ENCODE data around the gene GPALPP1. TPM values are rescaled to one million over a fixed set of nuclear protein-coding genes. Genes with fewer than 3 reads are reported as not detected.

Gene GPALPP1, protein sequence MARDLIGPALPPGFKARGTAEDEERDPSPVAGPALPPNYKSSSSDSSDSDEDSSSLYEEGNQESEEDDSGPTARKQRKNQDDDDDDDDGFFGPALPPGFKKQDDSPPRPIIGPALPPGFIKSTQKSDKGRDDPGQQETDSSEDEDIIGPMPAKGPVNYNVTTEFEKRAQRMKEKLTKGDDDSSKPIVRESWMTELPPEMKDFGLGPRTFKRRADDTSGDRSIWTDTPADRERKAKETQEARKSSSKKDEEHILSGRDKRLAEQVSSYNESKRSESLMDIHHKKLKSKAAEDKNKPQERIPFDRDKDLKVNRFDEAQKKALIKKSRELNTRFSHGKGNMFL
- 21.5 and 21.6 TPM in 2 replicates for total RNA-seq (ENCODE audit: low replicate concordance)

DNA sequence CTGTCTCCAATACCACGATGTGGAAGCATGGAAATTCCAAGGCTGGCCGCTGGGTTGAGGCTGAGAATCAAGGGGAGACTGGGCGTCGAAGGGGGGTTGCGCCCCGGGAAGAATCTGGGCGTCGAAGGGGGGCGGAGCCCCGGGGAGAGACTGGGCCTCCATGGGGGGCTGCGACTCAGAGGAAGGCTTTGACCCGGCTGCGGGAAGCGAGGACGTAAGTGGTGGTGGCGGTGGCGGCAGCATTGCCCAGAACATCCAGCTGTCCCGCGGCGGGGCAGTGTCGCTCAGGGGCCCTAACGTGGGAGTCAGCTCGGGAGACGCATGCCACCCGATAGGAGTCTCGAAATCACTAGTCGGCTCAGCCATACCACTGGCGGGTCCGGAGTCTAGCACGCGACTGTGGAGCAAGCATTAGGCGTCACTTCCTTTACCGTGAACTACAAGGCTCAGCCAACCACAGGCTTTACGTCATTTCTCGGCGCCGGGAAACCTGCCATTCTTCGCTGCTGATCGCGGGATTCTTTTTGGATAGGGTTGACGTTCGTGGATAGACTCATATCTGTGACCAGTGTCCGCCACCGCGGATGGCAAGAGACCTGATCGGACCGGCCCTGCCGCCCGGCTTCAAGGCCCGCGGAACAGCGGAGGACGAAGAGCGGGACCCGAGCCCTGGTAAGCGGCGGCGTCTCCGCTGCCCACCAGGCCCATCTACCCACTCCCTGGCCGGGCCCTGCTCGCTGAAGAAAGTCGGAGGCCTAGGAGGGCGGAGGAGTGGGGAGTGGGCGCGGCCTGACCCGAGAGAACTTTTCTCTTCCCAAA, at the start of gene GPALPP1, which contains the start of gene NUFIP1:
GPALPP1 (plus strand) TSS at position 468 of the 819 bp plus-strand sequence; CDS start at position 585, 117 bp downstream.
NUFIP1 (minus strand) TSS at position 401 of the 819 bp plus-strand sequence; CDS start at position 366, 35 bp downstream.

Other genes with a start within 250 kb of the GPALPP1 start
- 0.94 and 1.8 TPM in 2 replicates for gene NUFIP1, start 67 bp upstream of the GPALPP1 start, total RNA-seq (ENCODE audit: low replicate concordance)
- 8.9 and 23.8 TPM in 2 replicates for gene GTF2F2, start 131.0 kb downstream of the GPALPP1 start, total RNA-seq (ENCODE audit: low replicate concordance)
- 0.35 and 0.53 TPM in 2 replicates for gene KCTD4, start 211.5 kb downstream of the GPALPP1 start, total RNA-seq (ENCODE audit: low replicate concordance)